Panc1 (cell line): ENCODE results near the gene NXPE3. TPM values are rescaled to one million over a fixed set of nuclear protein-coding genes. Genes with fewer than 3 reads are reported as not detected.
"Not testable (repeated sequence)": the region's sequence is repeated elsewhere in the genome, so short reads cannot be mapped to it uniquely, and the experiment has no call there.

Source experiments
- ATAC-seq: fragments of 200-7000 bp; cut with Tn5 transposase; 2 replicates; pipeline ENCODE4 v1.9.1; 2020; ENCODE audit warnings: mild to moderate bottlenecking, moderate library complexity
- BruUV-seq: library from RNA; stranded (reverse); fragments of 400-500 nt; replicated peaks from 2 replicates; lab custom pipeline; 2021; lab: Mats Ljungman, UMichigan
- CTCF ChIA-PET: fragments of 300-600 bp; sonication (Branson Sonifier 250); formaldehyde crosslinking; loops from one replicate; lab custom pipeline; 2022; ENCODE audit warnings: antibody characterized with exemption; lab: Charles Lee
- POLR2A ChIA-PET: fragments of 300-600 bp; sonication (Branson Sonifier 250); formaldehyde crosslinking; loops from one replicate; lab custom pipeline; 2022; ENCODE audit warnings: antibody characterized with exemption; lab: Charles Lee
- DNase-seq: peaks from one replicate; pipeline ENCODE4 v3.0.0-alpha.2; 2010; ENCODE audit warnings: low read depth, low spot score
- H3K27ac ChIP-seq: 2 replicates; pipeline ENCODE4 v1.5.1; 2011; ENCODE audit warnings: mild to moderate bottlenecking, low read length, inconsistent platforms
- H3K27me3 ChIP-seq: fragments of 200-500 bp; sonication (Bioruptor generic); 2 replicates; pipeline ENCODE4 v1.6.0; 2014; ENCODE audit warnings: low read length, inconsistent platforms; ENCODE audit not compliant: control insufficient read depth, insufficient read depth
- H3K36me3 ChIP-seq: fragments of 200-500 bp; sonication (Bioruptor generic); 2 replicates; pipeline ENCODE4 v1.5.1; 2014; ENCODE audit warnings: inconsistent platforms, mild to moderate bottlenecking, low read length, moderate library complexity; ENCODE audit not compliant: control insufficient read depth, insufficient read depth
- H3K4me1 ChIP-seq: 2 replicates; pipeline ENCODE4 v1.5.1; 2011; ENCODE audit warnings: inconsistent platforms, mild to moderate bottlenecking, low read length, moderate library complexity; ENCODE audit not compliant: control insufficient read depth, insufficient read depth
- H3K4me3 ChIP-seq, 2 experiments: 2 replicates each; pipeline ENCODE4 v1.5.1; 2011 to 2012; ENCODE audit warnings: low read depth in 2 of 2, low read length in 2 of 2, mild to moderate bottlenecking in 2 of 2, inconsistent platforms in 1 of 2, moderate library complexity in 1 of 2
- H3K9me3 ChIP-seq: fragments of 200-500 bp; sonication (Bioruptor generic); 2 replicates; pipeline ENCODE4 v1.5.1; 2014; ENCODE audit warnings: low read depth, mild to moderate bottlenecking, inconsistent platforms, low read length, moderate library complexity; ENCODE audit not compliant: control insufficient read depth, insufficient read depth
- POLR2AphosphoS5 ChIP-seq: IDR thresholded peaks from 2 replicates; pipeline ENCODE4 v1.6.1; 2012; ENCODE audit warnings: mild to moderate bottlenecking, low read depth, low read length, moderate library complexity
- SIN3A ChIP-seq: IDR thresholded peaks from 2 replicates; pipeline ENCODE4 v1.6.1; 2012; ENCODE audit warnings: low read depth, mild to moderate bottlenecking, low read length, moderate library complexity, borderline replicate concordance; ENCODE audit not compliant: insufficient read depth
- TCF7L2 ChIP-seq: IDR thresholded peaks from 2 replicates; pipeline ENCODE4 v1.6.1; 2011; ENCODE audit warnings: mild to moderate bottlenecking, low read depth, low read length, inconsistent platforms
- in situ Hi-C: cut with HindIII; loops from 2 replicates; pipeline ENCODE4 v1.10.0; 2016; ENCODE audit warnings: low sequenced_read_pairs, low pct_unique_long_range_greater_than_20kb
- intact Hi-C: fragments of 100-400 bp; cut with micrococcal nuclease; formaldehyde crosslinking; loops from one replicate; pipeline ENCODE4 v1.10.0; 2022; ENCODE audit not compliant: unreplicated experiment
- total RNA-seq: library from RNA; stranded (reverse); gene quantifications from one replicate; pipeline ENCODE4 v1.2.1, GENCODE V29; 2021; ENCODE audit not compliant: unreplicated experiment
- TF ChIP-seq, protein P1 (sequence below): fragments of 450-650 bp; IDR thresholded peaks from 2 replicates; pipeline ENCODE4 v1.5.1; 2017; ENCODE audit warnings: mild to moderate bottlenecking
- TF ChIP-seq, protein P2 (sequence below), 2 experiments: IDR thresholded peaks; 2 replicates each; pipeline ENCODE4 v1.6.1; 2011 to 2012; ENCODE audit warnings: low read depth in 2 of 2, control low read depth in 1 of 2, low read length in 1 of 2, mild to moderate bottlenecking in 1 of 2, moderate library complexity in 1 of 2; ENCODE audit not compliant: insufficient read depth in 1 of 2

Gene NXPE3
- total RNA-seq, 1 experiment from 2014 or later: 30.4 TPM

DNA sequence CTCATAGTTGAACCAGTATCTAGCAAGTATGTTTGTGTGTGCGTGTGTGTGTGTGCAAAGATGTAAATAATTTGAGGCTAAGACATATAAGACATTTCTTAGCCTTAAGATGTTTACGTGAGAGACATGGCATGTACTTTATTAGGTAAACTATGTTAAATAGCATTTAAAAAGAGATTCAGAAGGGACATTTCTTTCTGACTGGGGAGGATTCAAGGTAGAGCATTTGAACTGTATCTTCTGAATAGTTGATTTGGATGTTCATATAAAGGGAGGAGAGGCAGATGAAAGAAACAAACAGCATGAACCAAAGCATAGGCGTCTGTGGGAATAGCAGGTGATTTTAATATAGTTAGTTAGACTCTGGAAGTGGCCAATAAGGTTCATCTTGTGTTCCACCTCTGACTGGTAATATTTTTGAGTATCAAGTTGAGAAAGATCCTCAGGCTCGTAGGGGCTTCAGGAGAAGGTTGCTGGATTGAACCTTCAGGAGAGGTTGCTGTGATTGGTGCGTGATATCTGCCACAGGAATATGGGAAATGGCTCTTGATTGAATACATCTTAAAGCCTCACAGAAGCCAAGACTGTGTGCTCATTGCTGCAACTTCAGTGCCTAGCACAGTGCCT is 82.9 kb downstream of the NXPE3 start:
- no peak for DNase-seq
- BruUV-seq: no TSS peak
- ChIA-PET POLR2A (interaction anchor here (0.8 kb wide), 1 partner anchor 13 kb away, joined by 7 read pairs; the partner anchor contains the start of gene NFKBIZ), CTCF (no interaction called here)
- no peak overlapping the region for H3K4me3 ChIP-seq
- no peak for ATAC-seq
- TF ChIP-seq, protein P1, sequence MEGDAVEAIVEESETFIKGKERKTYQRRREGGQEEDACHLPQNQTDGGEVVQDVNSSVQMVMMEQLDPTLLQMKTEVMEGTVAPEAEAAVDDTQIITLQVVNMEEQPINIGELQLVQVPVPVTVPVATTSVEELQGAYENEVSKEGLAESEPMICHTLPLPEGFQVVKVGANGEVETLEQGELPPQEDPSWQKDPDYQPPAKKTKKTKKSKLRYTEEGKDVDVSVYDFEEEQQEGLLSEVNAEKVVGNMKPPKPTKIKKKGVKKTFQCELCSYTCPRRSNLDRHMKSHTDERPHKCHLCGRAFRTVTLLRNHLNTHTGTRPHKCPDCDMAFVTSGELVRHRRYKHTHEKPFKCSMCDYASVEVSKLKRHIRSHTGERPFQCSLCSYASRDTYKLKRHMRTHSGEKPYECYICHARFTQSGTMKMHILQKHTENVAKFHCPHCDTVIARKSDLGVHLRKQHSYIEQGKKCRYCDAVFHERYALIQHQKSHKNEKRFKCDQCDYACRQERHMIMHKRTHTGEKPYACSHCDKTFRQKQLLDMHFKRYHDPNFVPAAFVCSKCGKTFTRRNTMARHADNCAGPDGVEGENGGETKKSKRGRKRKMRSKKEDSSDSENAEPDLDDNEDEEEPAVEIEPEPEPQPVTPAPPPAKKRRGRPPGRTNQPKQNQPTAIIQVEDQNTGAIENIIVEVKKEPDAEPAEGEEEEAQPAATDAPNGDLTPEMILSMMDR: no peak
- TF ChIP-seq SIN3A: no peak
- TF ChIP-seq TCF7L2: no peak
- TF ChIP-seq, protein P2, sequence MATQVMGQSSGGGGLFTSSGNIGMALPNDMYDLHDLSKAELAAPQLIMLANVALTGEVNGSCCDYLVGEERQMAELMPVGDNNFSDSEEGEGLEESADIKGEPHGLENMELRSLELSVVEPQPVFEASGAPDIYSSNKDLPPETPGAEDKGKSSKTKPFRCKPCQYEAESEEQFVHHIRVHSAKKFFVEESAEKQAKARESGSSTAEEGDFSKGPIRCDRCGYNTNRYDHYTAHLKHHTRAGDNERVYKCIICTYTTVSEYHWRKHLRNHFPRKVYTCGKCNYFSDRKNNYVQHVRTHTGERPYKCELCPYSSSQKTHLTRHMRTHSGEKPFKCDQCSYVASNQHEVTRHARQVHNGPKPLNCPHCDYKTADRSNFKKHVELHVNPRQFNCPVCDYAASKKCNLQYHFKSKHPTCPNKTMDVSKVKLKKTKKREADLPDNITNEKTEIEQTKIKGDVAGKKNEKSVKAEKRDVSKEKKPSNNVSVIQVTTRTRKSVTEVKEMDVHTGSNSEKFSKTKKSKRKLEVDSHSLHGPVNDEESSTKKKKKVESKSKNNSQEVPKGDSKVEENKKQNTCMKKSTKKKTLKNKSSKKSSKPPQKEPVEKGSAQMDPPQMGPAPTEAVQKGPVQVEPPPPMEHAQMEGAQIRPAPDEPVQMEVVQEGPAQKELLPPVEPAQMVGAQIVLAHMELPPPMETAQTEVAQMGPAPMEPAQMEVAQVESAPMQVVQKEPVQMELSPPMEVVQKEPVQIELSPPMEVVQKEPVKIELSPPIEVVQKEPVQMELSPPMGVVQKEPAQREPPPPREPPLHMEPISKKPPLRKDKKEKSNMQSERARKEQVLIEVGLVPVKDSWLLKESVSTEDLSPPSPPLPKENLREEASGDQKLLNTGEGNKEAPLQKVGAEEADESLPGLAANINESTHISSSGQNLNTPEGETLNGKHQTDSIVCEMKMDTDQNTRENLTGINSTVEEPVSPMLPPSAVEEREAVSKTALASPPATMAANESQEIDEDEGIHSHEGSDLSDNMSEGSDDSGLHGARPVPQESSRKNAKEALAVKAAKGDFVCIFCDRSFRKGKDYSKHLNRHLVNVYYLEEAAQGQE (IDR thresholded peaks at IDR 0.05; ENCODE audit: insufficient read depth in 1 of 2, low read depth in 2 of 2, low read length in 1 of 2): no peak
- no peak for TF ChIP-seq POLR2AphosphoS5
- intact Hi-C loops (no loop called here), in situ Hi-C loops (no loop called here)
- no peak overlapping the region for H3K27ac ChIP-seq
- no peaks in the 10 kb centered on the region for H3K27me3 ChIP-seq
- H3K4me1 ChIP-seq: peaks cover 8% of the 10 kb centered on the region; the same call in 1 of the 2 replicates
- H3K36me3 ChIP-seq: peaks cover 34% of the 10 kb centered on the region
- H3K9me3 ChIP-seq: no peaks in the 10 kb centered on the region

DNA sequence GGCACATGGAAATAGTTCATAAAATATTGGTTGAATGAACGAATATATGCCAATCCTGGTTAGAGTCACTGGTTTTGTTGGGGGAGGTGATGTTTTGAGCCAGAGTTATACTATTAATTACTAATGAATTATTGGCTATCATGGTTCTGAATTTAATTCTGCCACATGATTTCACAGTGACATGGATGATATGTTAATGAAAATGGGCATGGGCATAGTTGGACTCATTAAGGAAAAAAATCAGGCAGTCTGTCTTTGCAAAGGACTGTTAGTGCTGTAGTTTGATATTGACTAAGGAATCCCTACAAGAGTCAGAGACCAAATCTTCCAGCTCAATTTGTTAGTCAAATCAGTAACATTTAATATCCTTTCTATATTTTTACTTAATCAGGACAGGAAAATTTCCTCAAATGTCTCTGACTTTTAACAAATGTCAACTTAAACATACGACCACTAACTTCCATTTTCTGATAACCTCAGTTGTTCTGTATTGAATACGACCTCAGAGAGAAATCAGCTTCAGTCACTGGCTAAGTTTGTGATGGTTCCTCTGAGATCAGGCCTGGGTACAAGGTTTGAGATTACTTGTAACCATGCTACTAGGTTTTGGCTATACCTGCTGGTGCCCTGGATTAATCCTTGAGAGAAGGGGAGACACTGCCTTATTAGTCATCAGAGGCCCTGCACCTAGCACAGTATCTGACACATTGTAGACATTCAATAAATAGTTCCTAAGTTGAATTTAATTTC is 83.6 kb downstream of the NXPE3 start:
- no TSS peak for BruUV-seq
- H3K4me1 ChIP-seq: peaks cover 8% of the 10 kb centered on the region; the same call in 1 of the 2 replicates
- peaks cover 27% of the 10 kb centered on the region for H3K36me3 ChIP-seq
- TF ChIP-seq TCF7L2 (no peak), POLR2AphosphoS5 (peak; percentile 32; the same call in 1 of the 2 replicates), SIN3A (no peak)
- TF ChIP-seq, protein P1: no peak
- TF ChIP-seq, protein P2 (IDR thresholded peaks at IDR 0.05; ENCODE audit: insufficient read depth in 1 of 2, low read depth in 2 of 2, low read length in 1 of 2): no peak
- no peaks in the 10 kb centered on the region for H3K27me3 ChIP-seq
- no peak overlapping the region for H3K27ac ChIP-seq
- ATAC-seq (peak; percentile 40; the same call in 1 of the 2 replicates), DNase-seq (no peak)
- intact Hi-C loops (no loop called here), in situ Hi-C loops (no loop called here)
- H3K4me3 ChIP-seq: no peak overlapping the region
- CTCF ChIA-PET: no interaction called here
- H3K9me3 ChIP-seq: no peaks in the 10 kb centered on the region
- POLR2A ChIA-PET: no interaction called here

DNA sequence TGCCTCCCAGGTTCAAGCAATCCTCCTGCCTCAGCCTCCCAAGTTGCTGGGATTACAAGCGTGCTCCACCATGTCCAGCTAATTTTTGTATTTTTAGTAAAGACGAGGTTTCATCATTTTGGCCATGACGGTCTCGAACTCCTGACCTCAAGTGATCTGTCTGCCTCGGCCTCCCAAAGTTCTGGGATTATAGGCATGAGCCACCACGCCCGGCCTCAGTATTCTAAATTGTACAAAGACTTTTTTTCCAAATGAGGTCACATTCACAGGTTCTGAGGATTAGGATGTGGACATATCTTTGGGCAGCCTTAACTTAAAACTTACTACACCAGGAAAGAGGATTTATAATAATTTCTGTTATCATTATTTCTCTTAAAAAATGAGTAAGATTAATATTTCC is 85.9 kb downstream of the NXPE3 start:
- H3K9me3 ChIP-seq, ATAC-seq, in situ Hi-C loops, H3K36me3 ChIP-seq, H3K27ac ChIP-seq, H3K27me3 ChIP-seq, POLR2A ChIA-PET, CTCF ChIA-PET, H3K4me1 ChIP-seq, intact Hi-C loops, DNase-seq, BruUV-seq, H3K4me3 ChIP-seq: not testable (repeated sequence)
